SK-N-SH (cell line): ENCODE measurements around the gene PPP1R15B. TPM values are rescaled to one million over a fixed set of nuclear protein-coding genes. Genes with fewer than 3 reads are reported as not detected.

ENCODE experiments used
- CTCF ChIA-PET: fragments of 300-600, 350-600 bp; formaldehyde crosslinking; extraction: SDS; loops from one replicate; lab custom pipeline; 2021; lab: Yijun Ruan, JAX
- POLR2A ChIA-PET: fragments of 350-600 bp; sonication (Branson Sonifier 250); formaldehyde crosslinking; extraction: SDS; loops from one replicate; lab custom pipeline; 2020; ENCODE audit warnings: antibody characterized with exemption, inconsistent platforms; lab: Yijun Ruan, JAX
- DNase-seq: peaks from one replicate; pipeline ENCODE4 v3.0.0; 2012
- H2AFZ ChIP-seq: fragments of 200-600 bp; sonication (generic); 2 replicates; pipeline ENCODE4 v1.8.1; 2016; ENCODE audit warnings: antibody characterized with exemption, mild to moderate bottlenecking, low read depth
- H3F3A ChIP-seq: fragments of 200-600 bp; sonication (generic); replicated peaks from 2 replicates; pipeline ENCODE3; 2016; ENCODE audit warnings: antibody characterized with exemption, mild to moderate bottlenecking; ENCODE audit not compliant: insufficient read depth
- H3K27ac ChIP-seq, 2 experiments: fragments of 200-500 bp in 1 of 2; fragments of 200-600 bp in 1 of 2; sonication (Bioruptor generic) in 1 of 2; sonication (generic), shearing (Covaris generic) in 1 of 2; 2 replicates each; pipeline versions ENCODE4 v1.5.1 to v1.6.1; 2014 to 2016; ENCODE audit warnings: low read depth in 2 of 2, inconsistent platforms in 1 of 2, low read length in 1 of 2, mild to moderate bottlenecking in 1 of 2, mixed read lengths in 1 of 2
- H3K27me3 ChIP-seq: fragments of 200-600 bp; sonication (generic), shearing (Covaris generic); 2 replicates; pipeline ENCODE4 v1.6.1; 2016; ENCODE audit warnings: mixed run types; ENCODE audit not compliant: insufficient read depth
- H3K36me3 ChIP-seq, 2 experiments: fragments of 200-500 bp in 1 of 2; fragments of 200-600 bp in 1 of 2; sonication (Bioruptor generic) in 1 of 2; sonication (generic) in 1 of 2; replicated peaks in 1 of 2; 2 replicates each; pipeline versions ENCODE3 to v1.5.1; 2014 to 2016; ENCODE audit warnings: low read length in 1 of 2, mild to moderate bottlenecking in 1 of 2; ENCODE audit not compliant: insufficient read depth in 2 of 2, control insufficient read depth in 1 of 2
- H3K4me1 ChIP-seq, 2 experiments: fragments of 200-500 bp in 1 of 2; fragments of 200-600 bp in 1 of 2; sonication (Bioruptor generic) in 1 of 2; sonication (generic), shearing (Covaris generic) in 1 of 2; 2 replicates each; pipeline versions ENCODE4 v1.5.1 to v1.6.1; 2014 to 2016; ENCODE audit warnings: low read depth in 1 of 2, low read length in 1 of 2, mixed run types in 1 of 2; ENCODE audit not compliant: insufficient read depth in 2 of 2, control insufficient read depth in 1 of 2
- H3K4me2 ChIP-seq: fragments of 200-600 bp; sonication (generic), shearing (Covaris generic); 2 replicates; pipeline ENCODE4 v1.6.1; 2017; ENCODE audit warnings: mixed run types
- H3K4me3 ChIP-seq, 2 experiments: fragments of 200-500 bp in 1 of 2; fragments of 200-600 bp in 1 of 2; sonication (Bioruptor generic) in 1 of 2; sonication (generic), shearing (Covaris generic) in 1 of 2; 2 replicates each; pipeline versions ENCODE4 v1.5.1 to v1.8.1; 2014 to 2016; ENCODE audit warnings: low read depth in 2 of 2, inconsistent platforms in 1 of 2, low read length in 1 of 2, mild to moderate bottlenecking in 1 of 2, mixed read lengths in 1 of 2, moderate library complexity in 1 of 2
- H3K79me2 ChIP-seq: fragments of 200-600 bp; sonication (generic); 2 replicates; pipeline ENCODE4 v1.8.1; 2017; ENCODE audit warnings: mild to moderate bottlenecking; ENCODE audit not compliant: insufficient read depth
- H3K9ac ChIP-seq: fragments of 200-600 bp; sonication (generic); 2 replicates; pipeline ENCODE4 v1.6.1; 2017; ENCODE audit warnings: mixed run types
- H3K9me2 ChIP-seq: fragments of 200-600 bp; sonication (generic); 2 replicates; pipeline ENCODE4 v1.6.1; 2017; ENCODE audit warnings: mixed run types
- H3K9me3 ChIP-seq: fragments of 200-600 bp; sonication (generic); 2 replicates; pipeline ENCODE4 v1.6.1; 2017; ENCODE audit warnings: mixed run types, mild to moderate bottlenecking, moderate library complexity
- H4K20me1 ChIP-seq: fragments of 200-600 bp; sonication (generic); 2 replicates; pipeline ENCODE4 v1.6.1; 2017; ENCODE audit warnings: mild to moderate bottlenecking, mixed run types; ENCODE audit not compliant: insufficient read depth
- CHD2 ChIP-seq: fragments of 150-350 bp; IDR thresholded peaks from 2 replicates; pipeline ENCODE4 v1.6.1; 2018; ENCODE audit warnings: low read length; ENCODE audit not compliant: partially characterized antibody
- ELF1 ChIP-seq: IDR thresholded peaks from 2 replicates; pipeline ENCODE4 v1.4.0; 2012
- EP300 ChIP-seq, 2 experiments: IDR thresholded peaks; 2 replicates each; pipeline versions ENCODE4 v1.4.0 to v1.6.1; 2012; ENCODE audit warnings: borderline replicate concordance in 1 of 2, low read depth in 1 of 2, low read length in 1 of 2
- FOXJ3 ChIP-seq: sonication (generic); formaldehyde crosslinking; IDR thresholded peaks from 2 replicates; pipeline ENCODE4 v1.5.1; 2020; ENCODE audit warnings: mild to moderate bottlenecking, missing genetic modification reagents
- GATA2 ChIP-seq: sonication (generic); formaldehyde crosslinking; IDR thresholded peaks from 2 replicates; pipeline ENCODE4 v1.5.0; 2020; ENCODE audit warnings: mild to moderate bottlenecking, missing genetic modification reagents
- MEF2A ChIP-seq: IDR thresholded peaks from 2 replicates; pipeline ENCODE4 v1.4.0; 2012; ENCODE audit warnings: low read depth, borderline replicate concordance
- NRF1 ChIP-seq: IDR thresholded peaks from 2 replicates; pipeline ENCODE4 v1.6.1; 2012; ENCODE audit warnings: low read depth, mild to moderate bottlenecking, low read length
- RAD21 ChIP-seq: IDR thresholded peaks from 2 replicates; pipeline ENCODE4 v1.6.1; 2012; ENCODE audit warnings: mild to moderate bottlenecking, low read length
- TAF1 ChIP-seq: IDR thresholded peaks from 2 replicates; pipeline ENCODE4 v1.6.1; 2012; ENCODE audit warnings: low read depth, mild to moderate bottlenecking, low read length, moderate library complexity, borderline replicate concordance
- TCF12 ChIP-seq: IDR thresholded peaks from 2 replicates; pipeline ENCODE4 v1.4.0; 2012
- YY1 ChIP-seq: IDR thresholded peaks from 2 replicates; pipeline ENCODE4 v1.4.0; 2012; ENCODE audit warnings: low read depth, mild to moderate bottlenecking
- WGBS: methylation state at CpG from one replicate; pipeline ENCODE4 v1.1.6; 2017; ENCODE audit warnings: low lambda C conversion rate; 5-methylcytosine and 5-hydroxymethylcytosine counted together
- polyA plus RNA-seq, 3 experiments: library from polyadenylated mRNA; depleted of rRNA; stranded (reverse); fragments of >200 nt; gene quantifications; 2 replicates each; pipeline ENCODE4 v1.2.3, GENCODE V29; 2012
- TF ChIP-seq, protein P1 (sequence below): IDR thresholded peaks from 2 replicates; pipeline ENCODE4; 2012
- TF ChIP-seq, protein P2 (sequence below): IDR thresholded peaks from 2 replicates; pipeline ENCODE4 v1.6.1; 2012; ENCODE audit warnings: mild to moderate bottlenecking, low read depth, low read length, moderate library complexity
- TF ChIP-seq, protein P3 (sequence below): IDR thresholded peaks from 2 replicates; pipeline ENCODE4 v1.4.0; 2012; ENCODE audit warnings: low read depth
- TF ChIP-seq, protein P4 (sequence below): fragments of 200-600 bp; sonication (generic); IDR thresholded peaks from 2 replicates; pipeline ENCODE4 v1.6.1; 2017; ENCODE audit warnings: antibody characterized with exemption, mild to moderate bottlenecking, moderate library complexity

Gene PPP1R15B
- polyA plus RNA-seq, 1 of the 3 experiments (the other 2 are of a cell fraction): 12.1 TPM

DNA sequence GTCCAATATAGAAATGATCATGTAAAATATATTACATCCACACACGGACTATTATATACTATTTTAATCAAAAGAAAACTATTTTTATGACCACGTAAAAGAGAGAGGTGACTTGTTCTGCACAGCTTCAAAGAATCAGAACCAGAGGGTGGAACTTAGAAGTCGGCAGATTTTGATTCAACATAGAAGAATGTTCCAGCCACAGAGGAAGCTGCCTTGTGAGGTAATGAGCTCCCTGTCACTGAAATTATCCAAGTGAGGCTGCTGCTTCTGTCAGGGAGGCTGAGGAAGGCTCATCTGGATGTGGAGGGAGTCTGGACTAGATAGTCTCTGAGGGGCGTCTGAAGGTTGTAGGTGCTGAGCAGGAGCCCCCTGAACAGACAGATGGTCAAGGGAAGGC, 54.6 kb downstream of the PPP1R15B start (continued):
- TF ChIP-seq, protein P1, sequence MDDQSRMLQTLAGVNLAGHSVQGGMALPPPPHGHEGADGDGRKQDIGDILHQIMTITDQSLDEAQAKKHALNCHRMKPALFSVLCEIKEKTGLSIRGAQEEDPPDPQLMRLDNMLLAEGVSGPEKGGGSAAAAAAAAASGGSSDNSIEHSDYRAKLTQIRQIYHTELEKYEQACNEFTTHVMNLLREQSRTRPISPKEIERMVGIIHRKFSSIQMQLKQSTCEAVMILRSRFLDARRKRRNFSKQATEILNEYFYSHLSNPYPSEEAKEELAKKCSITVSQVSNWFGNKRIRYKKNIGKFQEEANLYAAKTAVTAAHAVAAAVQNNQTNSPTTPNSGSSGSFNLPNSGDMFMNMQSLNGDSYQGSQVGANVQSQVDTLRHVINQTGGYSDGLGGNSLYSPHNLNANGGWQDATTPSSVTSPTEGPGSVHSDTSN: no peak
- TF ChIP-seq YY1 (no peak), ELF1 (no peak)
- TF ChIP-seq, all 33 proteins: peak for 0

DNA sequence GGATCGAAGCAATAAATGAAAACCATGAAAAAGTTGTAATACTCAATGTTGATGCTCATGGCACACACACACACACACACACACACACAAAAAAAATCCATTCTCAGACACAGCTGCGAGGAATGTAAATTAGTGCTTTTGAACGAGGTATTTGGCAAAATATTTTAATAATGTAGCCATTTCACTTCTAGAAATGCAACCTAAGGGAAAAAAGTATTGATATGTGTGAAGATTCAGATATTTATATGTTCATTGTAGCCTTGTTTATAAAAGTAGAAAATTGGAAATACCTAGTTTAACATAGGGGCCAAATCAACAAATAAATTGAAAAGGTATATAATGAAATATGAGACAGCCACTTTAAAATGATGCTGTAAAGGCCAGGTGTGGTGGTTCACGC, 55.7 kb downstream of the PPP1R15B start:
- H3K79me2 ChIP-seq: no peaks in the 10 kb centered on the region
- no peak for DNase-seq
- TF ChIP-seq FOXJ3 (CRISPR knock-in tag) (no peak), TAF1 (no peak), CHD2 (no peak), RAD21 (no peak), GATA2 (CRISPR knock-in tag) (no peak), MEF2A (no peak), TCF12 (no peak), EP300 (IDR thresholded peaks at IDR 0.05; ENCODE audit: borderline replicate concordance in 1 of 2, low read depth in 1 of 2, low read length in 1 of 2) (no peak), NRF1 (no peak)
- TF ChIP-seq, protein P2, sequence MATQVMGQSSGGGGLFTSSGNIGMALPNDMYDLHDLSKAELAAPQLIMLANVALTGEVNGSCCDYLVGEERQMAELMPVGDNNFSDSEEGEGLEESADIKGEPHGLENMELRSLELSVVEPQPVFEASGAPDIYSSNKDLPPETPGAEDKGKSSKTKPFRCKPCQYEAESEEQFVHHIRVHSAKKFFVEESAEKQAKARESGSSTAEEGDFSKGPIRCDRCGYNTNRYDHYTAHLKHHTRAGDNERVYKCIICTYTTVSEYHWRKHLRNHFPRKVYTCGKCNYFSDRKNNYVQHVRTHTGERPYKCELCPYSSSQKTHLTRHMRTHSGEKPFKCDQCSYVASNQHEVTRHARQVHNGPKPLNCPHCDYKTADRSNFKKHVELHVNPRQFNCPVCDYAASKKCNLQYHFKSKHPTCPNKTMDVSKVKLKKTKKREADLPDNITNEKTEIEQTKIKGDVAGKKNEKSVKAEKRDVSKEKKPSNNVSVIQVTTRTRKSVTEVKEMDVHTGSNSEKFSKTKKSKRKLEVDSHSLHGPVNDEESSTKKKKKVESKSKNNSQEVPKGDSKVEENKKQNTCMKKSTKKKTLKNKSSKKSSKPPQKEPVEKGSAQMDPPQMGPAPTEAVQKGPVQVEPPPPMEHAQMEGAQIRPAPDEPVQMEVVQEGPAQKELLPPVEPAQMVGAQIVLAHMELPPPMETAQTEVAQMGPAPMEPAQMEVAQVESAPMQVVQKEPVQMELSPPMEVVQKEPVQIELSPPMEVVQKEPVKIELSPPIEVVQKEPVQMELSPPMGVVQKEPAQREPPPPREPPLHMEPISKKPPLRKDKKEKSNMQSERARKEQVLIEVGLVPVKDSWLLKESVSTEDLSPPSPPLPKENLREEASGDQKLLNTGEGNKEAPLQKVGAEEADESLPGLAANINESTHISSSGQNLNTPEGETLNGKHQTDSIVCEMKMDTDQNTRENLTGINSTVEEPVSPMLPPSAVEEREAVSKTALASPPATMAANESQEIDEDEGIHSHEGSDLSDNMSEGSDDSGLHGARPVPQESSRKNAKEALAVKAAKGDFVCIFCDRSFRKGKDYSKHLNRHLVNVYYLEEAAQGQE: no peak
- TF ChIP-seq, protein P3, sequence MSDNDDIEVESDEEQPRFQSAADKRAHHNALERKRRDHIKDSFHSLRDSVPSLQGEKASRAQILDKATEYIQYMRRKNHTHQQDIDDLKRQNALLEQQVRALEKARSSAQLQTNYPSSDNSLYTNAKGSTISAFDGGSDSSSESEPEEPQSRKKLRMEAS: no peak
- TF ChIP-seq, protein P1: no peak
- TF ChIP-seq, protein P4, sequence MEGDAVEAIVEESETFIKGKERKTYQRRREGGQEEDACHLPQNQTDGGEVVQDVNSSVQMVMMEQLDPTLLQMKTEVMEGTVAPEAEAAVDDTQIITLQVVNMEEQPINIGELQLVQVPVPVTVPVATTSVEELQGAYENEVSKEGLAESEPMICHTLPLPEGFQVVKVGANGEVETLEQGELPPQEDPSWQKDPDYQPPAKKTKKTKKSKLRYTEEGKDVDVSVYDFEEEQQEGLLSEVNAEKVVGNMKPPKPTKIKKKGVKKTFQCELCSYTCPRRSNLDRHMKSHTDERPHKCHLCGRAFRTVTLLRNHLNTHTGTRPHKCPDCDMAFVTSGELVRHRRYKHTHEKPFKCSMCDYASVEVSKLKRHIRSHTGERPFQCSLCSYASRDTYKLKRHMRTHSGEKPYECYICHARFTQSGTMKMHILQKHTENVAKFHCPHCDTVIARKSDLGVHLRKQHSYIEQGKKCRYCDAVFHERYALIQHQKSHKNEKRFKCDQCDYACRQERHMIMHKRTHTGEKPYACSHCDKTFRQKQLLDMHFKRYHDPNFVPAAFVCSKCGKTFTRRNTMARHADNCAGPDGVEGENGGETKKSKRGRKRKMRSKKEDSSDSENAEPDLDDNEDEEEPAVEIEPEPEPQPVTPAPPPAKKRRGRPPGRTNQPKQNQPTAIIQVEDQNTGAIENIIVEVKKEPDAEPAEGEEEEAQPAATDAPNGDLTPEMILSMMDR: no peak
- no peaks in the 10 kb centered on the region for H3K27me3 ChIP-seq
- no peaks in the 10 kb centered on the region for H3K36me3 ChIP-seq
- H3K4me1 ChIP-seq: peaks cover 4 to 52% of the 10 kb centered on the region in 2 experiments; a peak in 1 of 4 replicates
- ChIA-PET CTCF (interaction anchor here (0.5 kb wide), 1 partner anchor 119 kb away, joined by 3 read pairs; no protein-coding TSS in a partner anchor), POLR2A (no interaction called here)
- H3K9me2 ChIP-seq: no peaks in the 10 kb centered on the region
- H3F3A ChIP-seq: no peaks in the 10 kb centered on the region
- no peak overlapping the region for H3K4me3 ChIP-seq
- H3K9me3 ChIP-seq: no peaks in the 10 kb centered on the region
- no peak overlapping the region for H2AFZ ChIP-seq
- WGBS: 83% methylated on average over 4 of the region's 4 CpGs
- no peak overlapping the region for H3K9ac ChIP-seq
- H3K4me2 ChIP-seq: no peak overlapping the region
- no peak overlapping the region for H3K27ac ChIP-seq
- H4K20me1 ChIP-seq: no peaks in the 10 kb centered on the region
